CD14-positive monocyte (primary cell): ENCODE data around the gene GSTK1. TPM values are rescaled to one million over a fixed set of nuclear protein-coding genes. Genes with fewer than 3 reads are reported as not detected.
A peak's percentile ranks its signal among the peaks of the same experiment; 100 is the strongest.

Experiments
- DNase-seq, 3 donors: peaks; one replicate each; pipeline ENCODE4 v3.0.0-alpha.2; 2011 to 2022
- H2AFZ ChIP-seq: 2 replicates; pipeline ENCODE4 v1.6.0; 2012; ENCODE audit warnings: mild to moderate bottlenecking, low read depth, low read length, inconsistent platforms; ENCODE audit not compliant: insufficient read depth, poor library complexity, severe bottlenecking
- H3K27ac ChIP-seq, 2 donors: 1 replicate in 1 of 2; 2 replicates in 1 of 2; pipeline ENCODE4 v1.5.1; 2012 to 2013; ENCODE audit warnings: low read length in 2 of 2, control low read depth in 1 of 2, inconsistent platforms in 1 of 2, low read depth in 1 of 2, mild to moderate bottlenecking in 1 of 2
- H3K27me3 ChIP-seq, 2 donors: one replicate each; pipeline versions ENCODE4 v1.6.0 to v1.6.1; 2011 to 2013; ENCODE audit warnings: low read length in 2 of 2; ENCODE audit not compliant: control insufficient read depth in 2 of 2, insufficient read depth in 2 of 2
- H3K36me3 ChIP-seq, 2 donors: replicated peaks in 1 of 2; 1 replicate in 1 of 2; 2 replicates in 1 of 2; pipeline versions ENCODE4 v1.5.1 to v1.6.1; 2012 to 2013; ENCODE audit warnings: low read length in 2 of 2, control low read depth in 1 of 2, inconsistent platforms in 1 of 2, mild to moderate bottlenecking in 1 of 2; ENCODE audit not compliant: insufficient read depth in 2 of 2, control insufficient read depth in 1 of 2
- H3K4me1 ChIP-seq, 2 donors: 1 replicate in 1 of 2; 2 replicates in 1 of 2; pipeline versions ENCODE4 v1.5.1 to v1.6.1; 2012 to 2013; ENCODE audit warnings: low read length in 2 of 2, control low read depth in 1 of 2, inconsistent platforms in 1 of 2, mild to moderate bottlenecking in 1 of 2, moderate library complexity in 1 of 2; ENCODE audit not compliant: insufficient read depth in 2 of 2, control insufficient read depth in 1 of 2
- H3K4me2 ChIP-seq: replicated peaks from 2 replicates; pipeline ENCODE3; 2012; ENCODE audit warnings: low read length, moderate library complexity, mild to moderate bottlenecking; ENCODE audit not compliant: poor library complexity, severe bottlenecking; ENCODE audit errors: extremely low read depth
- H3K4me3 ChIP-seq, 3 experiments: fragments of 200-600 bp in 1 of 3; sonication (generic) in 1 of 3; replicated peaks in 1 of 3; 1 replicate in 2 of 3; 2 replicates in 1 of 3; pipeline ENCODE4 v1.5.1; 2011 to 2013; ENCODE audit warnings: low read length in 3 of 3, mild to moderate bottlenecking in 3 of 3, control low read depth in 2 of 3, low read depth in 2 of 3, inconsistent platforms in 1 of 3, moderate library complexity in 1 of 3
- H3K79me2 ChIP-seq: 2 replicates; pipeline ENCODE4 v1.6.0; 2012; ENCODE audit warnings: mild to moderate bottlenecking, control low read depth, inconsistent platforms, low read length, moderate library complexity; ENCODE audit not compliant: insufficient read depth
- H3K9ac ChIP-seq: 2 replicates; pipeline ENCODE4 v1.6.0; 2017; ENCODE audit warnings: low read length, mild to moderate bottlenecking; ENCODE audit not compliant: insufficient read depth, poor library complexity, severe bottlenecking
- H3K9me3 ChIP-seq, 2 donors: replicated peaks in 1 of 2; 1 replicate in 1 of 2; 2 replicates in 1 of 2; pipeline versions ENCODE4 v1.5.1 to v1.6.1; 2012 to 2013; ENCODE audit warnings: low read length in 2 of 2, control low read depth in 1 of 2; ENCODE audit not compliant: control insufficient read depth in 1 of 2, insufficient read depth in 1 of 2
- H4K20me1 ChIP-seq: 2 replicates; pipeline ENCODE4 v1.6.0; 2012; ENCODE audit warnings: mild to moderate bottlenecking, low read length, control low read depth, moderate library complexity; ENCODE audit not compliant: insufficient read depth
- H3K27ac Mint-ChIP-seq, 7 donors: one replicate each; pipeline ENCODE4 v1.8.0; 2020; ENCODE audit warnings: mild to moderate bottlenecking in 7 of 7, mixed read lengths in 7 of 7, moderate library complexity in 6 of 7, inconsistent platforms in 2 of 7
- H3K27me3 Mint-ChIP-seq, 3 donors: one replicate each; pipeline ENCODE4 v1.8.0; 2021 to 2022; ENCODE audit warnings: low read depth in 3 of 3, mild to moderate bottlenecking in 3 of 3, mixed read lengths in 3 of 3, moderate library complexity in 3 of 3, inconsistent platforms in 1 of 3
- H3K36me3 Mint-ChIP-seq, 2 donors: one replicate each; pipeline ENCODE4 v1.8.0; 2020; ENCODE audit warnings: mixed read lengths in 2 of 2, inconsistent platforms in 1 of 2, mild to moderate bottlenecking in 1 of 2
- H3K4me1 Mint-ChIP-seq: one replicate; pipeline ENCODE4 v1.8.0; 2020; ENCODE audit warnings: mild to moderate bottlenecking, mixed read lengths
- H3K4me3 Mint-ChIP-seq, 2 donors: one replicate each; pipeline ENCODE4 v1.8.0; 2020; ENCODE audit warnings: mild to moderate bottlenecking in 2 of 2, mixed read lengths in 2 of 2, moderate library complexity in 1 of 2
- H3K9me3 Mint-ChIP-seq, 7 donors: one replicate each; pipeline ENCODE4 v1.8.0; 2020 to 2022; ENCODE audit warnings: mixed read lengths in 7 of 7, mild to moderate bottlenecking in 6 of 7, moderate library complexity in 6 of 7, inconsistent platforms in 2 of 7
- CTCF ChIP-seq: fragments of 200-600 bp; IDR thresholded peaks from one replicate; pipeline ENCODE4 v1.8.0; 2022; ENCODE audit warnings: antibody characterized with exemption, mild to moderate bottlenecking
- WGBS: methylation state at CpG from one replicate; pipeline ENCODE4 v1.1.5; 2013; ENCODE audit warnings: missing lambda C conversion rate; ENCODE audit not compliant: insufficient coverage; 5-methylcytosine and 5-hydroxymethylcytosine counted together
- intact Hi-C, 2 donors: fragments of 100-400 bp; cut with micrococcal nuclease; formaldehyde crosslinking; loops; one replicate each; pipeline versions ENCODE4 v1.15.0 to v1.15.1; 2023
- polyA plus RNA-seq, 3 donors: library from polyadenylated mRNA; depleted of rRNA in 1 of 3; unstranded in 2 of 3; stranded (reverse) in 1 of 3; fragments of 300-500 nt in 2 of 3; fragments of >200 nt in 1 of 3; fragmentation: Illumina TruSeq in 2 of 3; gene quantifications; 1 replicate in 2 of 3; 2 replicates in 1 of 3; pipeline ENCODE4 v1.2.3, GENCODE V29; 2012 to 2021

Gene GSTK1
- polyA plus RNA-seq, 3 donors: 413 to 547 (median 427) TPM

GRCh38 chr7:143287339-143287934, 24.2 kb downstream of the GSTK1 start:
- Histone ChIP-seq H3K9ac (no peak overlapping the region), H3K4me1 (peaks cover 31% of the 10 kb centered on the region in 2 donors), H4K20me1 (peaks cover 14% of the 10 kb centered on the region), H2AFZ (peak overlapping the region; percentile 87), H3K79me2 (peaks cover 43% of the 10 kb centered on the region), H3K4me3 (peak overlapping the region; percentile 2 to 88 (median 36)), H3K9me3 (no peaks in the 10 kb centered on the region), H3K27me3 (no peaks in the 10 kb centered on the region), H3K36me3 (peaks cover 6 to 17% of the 10 kb centered on the region in 2 donors), H3K4me2 (peak overlapping the region; percentile 87), H3K27ac (peak overlapping the region; percentile 10 to 70)
- Mint-ChIP-seq H3K4me3 (peak overlapping the region; percentile 89 to 95), H3K4me1 (peaks cover 38% of the 10 kb centered on the region), H3K27me3 (peaks cover 0 to 3% (median 2%) of the 10 kb centered on the region in 3 donors), H3K27ac (peak overlapping the region in 6 of 7 donors; percentile 59 to 89 (median 78)), H3K36me3 (peaks cover 10 to 16% of the 10 kb centered on the region in 2 donors), H3K9me3 (peaks cover 0 to 2% (median 0%) of the 10 kb centered on the region in 7 donors)
- 88% methylated on average over 9 of the region's 17 CpGs for WGBS
- intact Hi-C loops: loop anchor here (5.0 to 10.0 kb wide), 2 partner anchors 45 to 87 kb away; no protein-coding TSS in a partner anchor
- DNase-seq: no peak
- no peak for TF ChIP-seq CTCF

GRCh38 chr7:143287935-143288826, 24.9 kb downstream of the GSTK1 start, which contains the start of gene CASP2:
CASP2 (plus strand) TSS chr7:143288351; CDS start chr7:143288456, 105 bp downstream.
- peaks cover 38% of the 10 kb centered on the region for H3K4me1 Mint-ChIP-seq
- peak within 1 kb of the TSS; percentile 80 for H3K9ac ChIP-seq
- H2AFZ ChIP-seq: peak within 1 kb of the TSS; percentile 87
- no peaks in the 10 kb centered on the region for H3K9me3 ChIP-seq
- H3K27me3 ChIP-seq: no peaks in the 10 kb centered on the region
- peak; percentile 96 to 97 (median 97) for DNase-seq
- peak within 1 kb of the TSS; percentile 80 to 90 (median 88) for H3K27ac Mint-ChIP-seq
- H3K79me2 ChIP-seq: peaks cover 51% of the 10 kb centered on the region
- H3K27ac ChIP-seq: peak within 1 kb of the TSS; percentile 26 to 74
- H3K36me3 Mint-ChIP-seq: peaks cover 14 to 24% of the 10 kb centered on the region in 2 donors
- H4K20me1 ChIP-seq: peaks cover 14% of the 10 kb centered on the region
- peak within 1 kb of the TSS; percentile 87 for H3K4me2 ChIP-seq
- WGBS: 4% methylated on average over 77 of the region's 84 CpGs
- peaks cover 0 to 2% (median 0%) of the 10 kb centered on the region in 7 donors for H3K9me3 Mint-ChIP-seq
- H3K4me3 Mint-ChIP-seq: peak within 1 kb of the TSS; percentile 89 to 95
- TF ChIP-seq CTCF: no peak
- peaks cover 31% of the 10 kb centered on the region in 2 donors for H3K4me1 ChIP-seq
- intact Hi-C loops: loop anchor here (2.0 to 10.0 kb wide), 3 partner anchors 46 to 87 kb away; no protein-coding TSS in a partner anchor
- peaks cover 0 to 3% (median 2%) of the 10 kb centered on the region in 3 donors for H3K27me3 Mint-ChIP-seq
- H3K4me3 ChIP-seq: peak within 1 kb of the TSS; percentile 82 to 88 (median 86)
- H3K36me3 ChIP-seq: peaks cover 12 to 24% of the 10 kb centered on the region in 2 donors
